Loucy (cell line): ENCODE measurements around the gene DKK1.

ENCODE experiments used
- H2AFZ ChIP-seq: fragments of 200-600 bp; sonication (generic); 2 replicates; pipeline ENCODE4 v1.6.0; 2016; ENCODE audit warnings: antibody characterized with exemption, mild to moderate bottlenecking, low read length, moderate library complexity
- H3F3A ChIP-seq: fragments of 200-600 bp; 2 replicates; pipeline ENCODE4 v1.6.0; 2016; ENCODE audit warnings: antibody characterized with exemption, low read depth, mild to moderate bottlenecking
- H3K27me3 ChIP-seq: fragments of 200-600 bp; sonication (generic); 2 replicates; pipeline ENCODE4 v1.6.1; 2014; ENCODE audit warnings: low read length, mild to moderate bottlenecking; ENCODE audit not compliant: insufficient read depth, poor library complexity, severe bottlenecking
- H3K36me3 ChIP-seq: fragments of 200-600 bp; sonication (generic); 2 replicates; pipeline ENCODE4 v1.6.1; 2016; ENCODE audit warnings: low read length; ENCODE audit not compliant: insufficient read depth
- H3K4me1 ChIP-seq: fragments of 200-600 bp; sonication (generic); 2 replicates; pipeline ENCODE4 v1.5.1; 2014; ENCODE audit warnings: low read length, mild to moderate bottlenecking; ENCODE audit not compliant: insufficient read depth, poor library complexity, severe bottlenecking
- H3K4me2 ChIP-seq: fragments of 200-600 bp; sonication (generic); 2 replicates; pipeline ENCODE4 v1.6.0; 2014; ENCODE audit warnings: antibody characterized with exemption, low read length, low read depth, mild to moderate bottlenecking; ENCODE audit not compliant: poor library complexity, severe bottlenecking
- H3K4me3 ChIP-seq: fragments of 200-600 bp; sonication (generic); 2 replicates; pipeline ENCODE4 v1.5.1; 2014; ENCODE audit warnings: low read length, mild to moderate bottlenecking, mixed read lengths; ENCODE audit not compliant: poor library complexity, severe bottlenecking
- H3K79me2 ChIP-seq: fragments of 200-600 bp; sonication (generic); 2 replicates; pipeline ENCODE4 v1.6.1; 2014; ENCODE audit warnings: low read length; ENCODE audit not compliant: insufficient read depth
- H3K9ac ChIP-seq: fragments of 200-600 bp; sonication (generic); 2 replicates; pipeline ENCODE4 v1.6.0; 2014; ENCODE audit warnings: mild to moderate bottlenecking, low read depth, low read length, moderate library complexity; ENCODE audit not compliant: poor library complexity, severe bottlenecking
- H3K9me2 ChIP-seq: fragments of 200-600 bp; sonication (generic); replicated peaks from 2 replicates; pipeline ENCODE4 v1.6.1; 2016; ENCODE audit warnings: low read depth, low read length, mixed read lengths
- H3K9me3 ChIP-seq: fragments of 200-600 bp; sonication (generic); 2 replicates; pipeline ENCODE4 v1.6.1; 2014; ENCODE audit warnings: mild to moderate bottlenecking, antibody characterized with exemption, low read length, low read depth; ENCODE audit not compliant: insufficient read depth
- H4K20me1 ChIP-seq: fragments of 200-600 bp; sonication (generic); 2 replicates; pipeline ENCODE4 v1.6.0; 2014; ENCODE audit warnings: antibody characterized with exemption, low read length, mild to moderate bottlenecking; ENCODE audit not compliant: insufficient read depth, poor library complexity, severe bottlenecking
- CTCF ChIP-seq: fragments of 200-600 bp; sonication (generic); conservative IDR thresholded peaks from 2 replicates; pipeline ENCODE4 v1.5.1; 2014; ENCODE audit warnings: mild to moderate bottlenecking, antibody characterized with exemption, low read length
- EZH2phosphoT487 ChIP-seq: fragments of 200-600 bp; IDR thresholded peaks from 2 replicates; pipeline ENCODE4 v1.6.1; 2018; ENCODE audit warnings: antibody characterized with exemption, mild to moderate bottlenecking, moderate library complexity, borderline replicate concordance

DKK1 gene

DNA sequence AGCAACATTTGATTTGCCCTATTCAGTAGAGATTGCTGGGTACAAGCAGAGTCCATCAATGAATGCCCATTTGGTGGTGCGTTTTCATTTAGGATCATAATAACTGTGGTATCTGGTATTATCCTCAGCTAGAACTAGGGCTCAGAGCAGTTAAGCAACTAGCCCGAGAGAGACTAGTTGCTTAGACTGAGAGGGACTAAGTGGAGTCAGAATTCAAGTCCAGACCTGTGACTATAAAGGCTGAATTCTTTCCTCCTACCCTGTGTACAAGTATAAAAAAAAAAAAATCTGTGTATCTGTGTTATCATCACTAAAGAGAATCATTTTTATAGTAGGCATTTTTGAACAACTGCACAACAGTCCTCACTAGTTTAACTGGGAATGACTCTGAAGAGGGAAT lies 45.3 kb upstream of the DKK1 start:
- no peak overlapping the region for H3K4me3 ChIP-seq
- no peaks in the 10 kb centered on the region for H3K36me3 ChIP-seq
- no peaks in the 10 kb centered on the region for H3K9me2 ChIP-seq
- H4K20me1 ChIP-seq, result no peaks in the 10 kb centered on the region
- no peaks in the 10 kb centered on the region for H3K27me3 ChIP-seq
- no peaks in the 10 kb centered on the region for H3K79me2 ChIP-seq
- H3K9ac ChIP-seq, result no peak overlapping the region
- no peak overlapping the region for H2AFZ ChIP-seq
- TF ChIP-seq CTCF (no peak), EZH2phosphoT487 (no peak)
- no peaks in the 10 kb centered on the region for H3F3A ChIP-seq
- H3K4me1 ChIP-seq, result no peaks in the 10 kb centered on the region
- H3K9me3 ChIP-seq, result no peaks in the 10 kb centered on the region
- H3K4me2 ChIP-seq, result no peak overlapping the region

- H3K9me3 ChIP-seq, result no peaks in the 10 kb centered on the region
- H3K4me2 ChIP-seq, result no peak overlapping the region
- H3K9ac ChIP-seq, result no peak overlapping the region
- no peaks in the 10 kb centered on the region for H3K27me3 ChIP-seq
- H3K4me1 ChIP-seq, result no peaks in the 10 kb centered on the region
- no peaks in the 10 kb centered on the region for H4K20me1 ChIP-seq
- no peak overlapping the region for H2AFZ ChIP-seq
- H3F3A ChIP-seq, result no peaks in the 10 kb centered on the region
- no peak overlapping the region for H3K4me3 ChIP-seq
- no peaks in the 10 kb centered on the region for H3K79me2 ChIP-seq
- no peak for TF ChIP-seq CTCF
- no peak for TF ChIP-seq EZH2phosphoT487
- no peaks in the 10 kb centered on the region for H3K36me3 ChIP-seq
- no peaks in the 10 kb centered on the region for H3K9me2 ChIP-seq
These were observed 44.8 kb upstream of the DKK1 start for GRCh38 chr10:52269233-52269632.

DNA sequence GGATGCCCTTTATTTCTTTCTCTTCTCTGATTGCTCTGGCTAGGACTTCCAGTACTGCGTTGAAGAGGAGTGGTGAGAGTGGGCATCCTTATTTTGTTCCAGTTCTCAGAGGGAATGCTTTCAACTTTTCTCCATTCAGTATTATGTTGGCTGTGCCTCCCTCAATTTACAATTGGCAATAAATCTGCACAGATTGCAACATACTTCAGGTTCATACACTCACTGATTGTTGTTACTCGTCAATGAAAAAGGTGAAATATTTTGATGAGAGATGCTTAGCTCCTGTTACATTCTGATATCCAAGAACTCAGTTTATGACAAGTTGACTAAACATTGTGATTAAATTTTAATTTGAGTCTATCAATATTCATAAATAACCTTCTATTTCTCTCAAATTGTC lies 37.9 kb upstream of the DKK1 start:
- H2AFZ ChIP-seq, result no peak overlapping the region
- no peak overlapping the region for H3K4me2 ChIP-seq
- H3K9me2 ChIP-seq, result no peaks in the 10 kb centered on the region
- H3K9ac ChIP-seq, result no peak overlapping the region
- no peaks in the 10 kb centered on the region for H3K4me1 ChIP-seq
- H4K20me1 ChIP-seq, result no peaks in the 10 kb centered on the region
- no peaks in the 10 kb centered on the region for H3K36me3 ChIP-seq
- H3K79me2 ChIP-seq, result no peaks in the 10 kb centered on the region
- no peaks in the 10 kb centered on the region for H3K27me3 ChIP-seq
- no peaks in the 10 kb centered on the region for H3F3A ChIP-seq
- TF ChIP-seq EZH2phosphoT487, result no peak
- TF ChIP-seq CTCF, result no peak
- 0 out of 2 replicates have a peak, but pooled peaks cover 3% of the 10 kb centered on the region for H3K9me3 ChIP-seq
- no peak overlapping the region for H3K4me3 ChIP-seq
